ENCODE data around the gene CELF2.

CELF2 gene

GRCh38 chr10:11337516-11337915 lies 319.8 kb downstream of the CELF2 start:
- intact Hi-C loops (cut with DNase I; ENCODE audit: low total_unique reads) = no loop called here
- Histone ChIP-seq H3K36me3 (peaks cover 0 to 7% (median 0%) of the 10 kb centered on the region in 3 donors), H3K4me1 (peaks cover 0 to 3% (median under 1%) of the 10 kb centered on the region in 4 donors), H3K27me3 (peaks cover 0 to 8% of the 10 kb centered on the region in 2 donors), H3K4me3 (no peak overlapping the region), H3K9me3 (no peaks in the 10 kb centered on the region), H3K27ac (no peak overlapping the region)
- no peak for TF ChIP-seq CTCF (IDR thresholded peaks at IDR 0.05)
- no peak for DNase-seq

GRCh38 chr10:11338160-11338844 lies 320.6 kb downstream of the CELF2 start:
- no peak for TF ChIP-seq CTCF (IDR thresholded peaks at IDR 0.05)
- intact Hi-C loops (cut with DNase I; ENCODE audit: low total_unique reads) = no loop called here
- no peak overlapping the region for H3K4me3 ChIP-seq
- H3K4me1 ChIP-seq = peaks cover 0 to 3% (median 0%) of the 10 kb centered on the region in 4 donors
- no peak overlapping the region for H3K27ac ChIP-seq
- DNase-seq = no peak
- peaks cover 0 to 8% of the 10 kb centered on the region in 2 donors for H3K27me3 ChIP-seq
- peaks cover 0 to 7% (median 0%) of the 10 kb centered on the region in 3 donors for H3K36me3 ChIP-seq
- H3K9me3 ChIP-seq = no peaks in the 10 kb centered on the region

GRCh38 chr10:11339013-11339412 lies 321.3 kb downstream of the CELF2 start:
- H3K4me3 ChIP-seq = no peak overlapping the region
- no peak overlapping the region for H3K27ac ChIP-seq
- peaks cover 0 to 3% (median 0%) of the 10 kb centered on the region in 4 donors for H3K4me1 ChIP-seq
- H3K9me3 ChIP-seq = no peaks in the 10 kb centered on the region
- peaks cover 0 to 8% of the 10 kb centered on the region in 2 donors for H3K27me3 ChIP-seq
- TF ChIP-seq CTCF (IDR thresholded peaks at IDR 0.05) = no peak
- no peak for DNase-seq
- intact Hi-C loops (cut with DNase I; ENCODE audit: low total_unique reads) = no loop called here
- peaks cover 0 to 7% (median 0%) of the 10 kb centered on the region in 3 donors for H3K36me3 ChIP-seq

GRCh38 chr10:11339660-11340059 lies 322.0 kb downstream of the CELF2 start:
- H3K4me3 ChIP-seq = no peak overlapping the region
- peaks cover 0 to 5% (median 0%) of the 10 kb centered on the region in 3 donors for H3K36me3 ChIP-seq
- H3K27me3 ChIP-seq = peaks cover 0 to 8% of the 10 kb centered on the region in 2 donors
- H3K27ac ChIP-seq = no peak overlapping the region
- no peaks in the 10 kb centered on the region for H3K9me3 ChIP-seq
- intact Hi-C loops (cut with DNase I; ENCODE audit: low total_unique reads) = no loop called here
- TF ChIP-seq CTCF (IDR thresholded peaks at IDR 0.05) = no peak
- no peak for DNase-seq
- H3K4me1 ChIP-seq = peaks cover 0 to 3% (median under 1%) of the 10 kb centered on the region in 4 donors

GRCh38 chr10:11341283-11341960 lies 323.8 kb downstream of the CELF2 start:
- no peak for DNase-seq
- Histone ChIP-seq H3K9me3 (no peaks in the 10 kb centered on the region), H3K27me3 (peaks cover 0 to 8% of the 10 kb centered on the region in 2 donors), H3K27ac (no peak overlapping the region), H3K4me1 (peaks cover 0 to 11% (median 3%) of the 10 kb centered on the region in 4 donors), H3K36me3 (no peaks in the 10 kb centered on the region), H3K4me3 (no peak overlapping the region)
- intact Hi-C loops (cut with DNase I; ENCODE audit: low total_unique reads) = no loop called here
- no peak for TF ChIP-seq CTCF (IDR thresholded peaks at IDR 0.05)
